ENCODE measurements around the gene MNS1.
"Not testable (repeated sequence)": the region's sequence is repeated elsewhere in the genome, so short reads cannot be mapped to it uniquely, and the experiment has no call there.

MNS1 gene

GRCh38 chr15:56411122-56411749, 53.7 kb downstream of the MNS1 start:
- TF ChIP-seq, protein P1, sequence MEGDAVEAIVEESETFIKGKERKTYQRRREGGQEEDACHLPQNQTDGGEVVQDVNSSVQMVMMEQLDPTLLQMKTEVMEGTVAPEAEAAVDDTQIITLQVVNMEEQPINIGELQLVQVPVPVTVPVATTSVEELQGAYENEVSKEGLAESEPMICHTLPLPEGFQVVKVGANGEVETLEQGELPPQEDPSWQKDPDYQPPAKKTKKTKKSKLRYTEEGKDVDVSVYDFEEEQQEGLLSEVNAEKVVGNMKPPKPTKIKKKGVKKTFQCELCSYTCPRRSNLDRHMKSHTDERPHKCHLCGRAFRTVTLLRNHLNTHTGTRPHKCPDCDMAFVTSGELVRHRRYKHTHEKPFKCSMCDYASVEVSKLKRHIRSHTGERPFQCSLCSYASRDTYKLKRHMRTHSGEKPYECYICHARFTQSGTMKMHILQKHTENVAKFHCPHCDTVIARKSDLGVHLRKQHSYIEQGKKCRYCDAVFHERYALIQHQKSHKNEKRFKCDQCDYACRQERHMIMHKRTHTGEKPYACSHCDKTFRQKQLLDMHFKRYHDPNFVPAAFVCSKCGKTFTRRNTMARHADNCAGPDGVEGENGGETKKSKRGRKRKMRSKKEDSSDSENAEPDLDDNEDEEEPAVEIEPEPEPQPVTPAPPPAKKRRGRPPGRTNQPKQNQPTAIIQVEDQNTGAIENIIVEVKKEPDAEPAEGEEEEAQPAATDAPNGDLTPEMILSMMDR (IDR thresholded peaks at IDR 0.05; ENCODE audit: unreplicated experiment in 3 of 3) = no peak
- Mint-ChIP-seq H3K4me1 (no peaks in the 10 kb centered on the region), H3K9me3 (no peaks in the 10 kb centered on the region), H3K27me3 (ENCODE audit: low read depth) (no peaks in the 10 kb centered on the region), H3K27ac (peak overlapping the region in 1 of 3 experiments; percentile 1), H3K36me3 (ENCODE audit: low read depth) (peaks cover 40% of the 10 kb centered on the region), H3K4me3 (no peak overlapping the region)

DNA sequence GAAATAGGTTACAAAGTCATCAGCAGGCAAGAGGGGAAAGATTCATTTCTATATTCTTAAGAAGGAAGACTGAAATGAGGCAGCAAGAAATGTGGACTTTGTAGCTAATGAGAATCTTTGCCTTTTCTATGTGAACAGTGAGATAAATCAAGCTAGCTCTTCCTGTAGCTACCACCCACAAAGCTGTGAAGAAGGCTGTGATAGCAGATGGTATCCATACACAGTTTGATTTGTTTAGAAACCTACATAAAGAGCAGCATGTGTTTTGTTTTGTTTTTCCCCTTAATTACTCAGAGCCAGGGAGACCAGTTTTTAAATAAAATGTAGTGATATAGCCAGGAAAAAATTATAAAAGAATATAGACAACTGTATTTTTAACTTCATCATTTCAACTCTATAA, 54.2 kb downstream of the MNS1 start:
- H3K4me1 Mint-ChIP-seq = no peaks in the 10 kb centered on the region
- H3K27ac Mint-ChIP-seq = peak overlapping the region in 1 of 3 experiments; percentile 43

DNA sequence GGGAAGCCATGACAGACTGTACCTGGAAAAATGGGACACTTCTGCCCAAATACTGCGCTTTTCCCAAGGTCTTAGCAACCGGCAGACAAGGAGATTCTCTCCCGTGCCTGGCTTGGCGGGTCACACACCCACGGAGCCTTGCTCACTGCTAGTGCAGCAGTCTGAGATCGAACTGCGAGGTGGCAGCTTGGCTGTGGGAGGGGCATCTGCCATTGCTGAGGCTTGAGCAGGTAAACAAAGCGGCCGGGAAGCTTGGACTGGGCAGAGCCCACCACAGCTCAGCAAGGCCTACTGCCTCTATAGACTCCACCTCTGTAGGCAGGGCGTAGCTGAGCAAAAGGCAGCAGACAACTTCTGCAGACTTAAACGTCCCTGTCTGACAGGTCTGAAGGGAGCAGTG, 65.7 kb downstream of the MNS1 start:
- H3K27me3 Mint-ChIP-seq (ENCODE audit: low read depth); H3K4me1 Mint-ChIP-seq; H3K4me3 Mint-ChIP-seq; H3K27ac Mint-ChIP-seq: not testable (repeated sequence)
- Mint-ChIP-seq H3K9me3 (peaks cover 46% of the 10 kb centered on the region), H3K36me3 (ENCODE audit: low read depth) (peaks cover 84% of the 10 kb centered on the region)

More for the DNA sequence above, 54.2 kb downstream of the MNS1 start:
- Mint-ChIP-seq H3K9me3 (peaks cover 3% of the 10 kb centered on the region), H3K27me3 (ENCODE audit: low read depth) (no peaks in the 10 kb centered on the region), H3K4me3 (no peak overlapping the region), H3K36me3 (ENCODE audit: low read depth) (peaks cover 38% of the 10 kb centered on the region)
- TF ChIP-seq, protein P1 (IDR thresholded peaks at IDR 0.05; ENCODE audit: unreplicated experiment in 3 of 3) = no peak

- H3K36me3 Mint-ChIP-seq (ENCODE audit: low read depth) = peaks cover 73% of the 10 kb centered on the region
- peaks cover 31% of the 10 kb centered on the region for H3K9me3 Mint-ChIP-seq
- H3K4me1 Mint-ChIP-seq; H3K27ac Mint-ChIP-seq; H3K4me3 Mint-ChIP-seq; H3K27me3 Mint-ChIP-seq (ENCODE audit: low read depth): not testable (repeated sequence)
These were observed 67.6 kb downstream of the MNS1 start for GRCh38 chr15:56397325-56397724.

DNA sequence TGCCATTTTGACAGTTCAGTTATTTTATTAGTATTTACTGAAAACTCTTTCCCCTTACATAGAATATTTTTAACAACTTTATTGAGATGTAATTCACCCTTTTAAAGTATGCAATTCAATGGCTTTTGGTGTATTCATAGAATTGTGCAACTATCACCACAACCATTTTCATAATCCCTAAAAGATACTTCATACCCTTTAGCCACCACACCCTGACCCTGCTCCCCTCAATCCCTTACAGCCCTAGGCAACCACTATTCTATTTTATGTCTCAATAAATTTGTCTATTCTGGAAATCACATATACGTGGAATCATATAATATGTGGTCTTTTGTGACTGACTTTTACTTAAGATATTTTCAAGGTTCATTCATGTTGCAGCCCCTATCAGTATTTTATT, 70.0 kb downstream of the MNS1 start:
- TF ChIP-seq, protein P1 (IDR thresholded peaks at IDR 0.05; ENCODE audit: unreplicated experiment in 3 of 3) = no peak
- Mint-ChIP-seq H3K36me3 (ENCODE audit: low read depth) (peaks cover 64% of the 10 kb centered on the region), H3K27ac (no peak overlapping the region), H3K4me3 (no peak overlapping the region), H3K9me3 (peaks cover 9% of the 10 kb centered on the region), H3K27me3 (ENCODE audit: low read depth) (no peaks in the 10 kb centered on the region), H3K4me1 (no peaks in the 10 kb centered on the region)

DNA sequence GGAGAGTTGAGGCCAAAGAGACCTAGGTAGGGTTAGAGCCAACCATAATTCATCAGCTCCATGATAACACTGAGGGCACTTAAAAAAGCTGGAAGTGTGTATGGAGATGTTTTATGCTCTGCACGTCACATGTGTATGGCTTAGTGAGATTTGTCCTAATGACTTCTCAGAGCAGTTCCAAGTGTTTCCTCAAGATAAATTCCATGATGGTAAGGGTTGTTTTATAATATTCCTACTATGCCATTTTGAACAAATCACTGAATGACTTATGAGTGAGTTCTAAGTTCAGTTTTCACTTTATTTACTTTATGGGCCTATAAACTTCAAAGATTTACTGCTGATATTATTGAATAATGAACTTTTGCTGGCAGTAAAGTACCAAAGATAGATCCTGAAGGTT, 71.7 kb downstream of the MNS1 start:
- Mint-ChIP-seq H3K9me3 (peaks cover 6% of the 10 kb centered on the region), H3K36me3 (ENCODE audit: low read depth) (peaks cover 59% of the 10 kb centered on the region), H3K4me1 (no peaks in the 10 kb centered on the region), H3K27ac (peak overlapping the region in 1 of 3 experiments; percentile 32), H3K27me3 (ENCODE audit: low read depth) (no peaks in the 10 kb centered on the region), H3K4me3 (no peak overlapping the region)
- TF ChIP-seq, protein P1 (IDR thresholded peaks at IDR 0.05; ENCODE audit: unreplicated experiment in 3 of 3) = no peak

- H3K27me3 Mint-ChIP-seq (ENCODE audit: low read depth) = no peaks in the 10 kb centered on the region
- peaks cover 50% of the 10 kb centered on the region for H3K36me3 Mint-ChIP-seq (ENCODE audit: low read depth)
- H3K9me3 Mint-ChIP-seq = peaks cover 2% of the 10 kb centered on the region
- H3K4me3 Mint-ChIP-seq = no peak overlapping the region
- H3K27ac Mint-ChIP-seq = no peak overlapping the region
- TF ChIP-seq, protein P1 (IDR thresholded peaks at IDR 0.05; ENCODE audit: unreplicated experiment in 3 of 3) = no peak
- H3K4me1 Mint-ChIP-seq = no peaks in the 10 kb centered on the region
These were observed 74.1 kb downstream of the MNS1 start for GRCh38 chr15:56390739-56391267.

All from nephron (organoid).